Fibroblast of lung (primary cell): ENCODE results near the gene VWF. TPM values are rescaled to one million over a fixed set of nuclear protein-coding genes. Genes with fewer than 3 reads are reported as not detected.

Source experiments
- DNase-seq, 2 donors: peaks; one replicate each; pipeline versions ENCODE4 v3.0.0 to v3.0.0-alpha.2; 2010; ENCODE audit warnings: low read depth in 2 of 2
- H2AFZ ChIP-seq: 2 replicates; pipeline ENCODE4 v1.5.1; 2012; ENCODE audit warnings: low read length, control low read depth, inconsistent platforms
- H3K27ac ChIP-seq: 2 replicates; pipeline ENCODE4 v1.5.1; 2011; ENCODE audit warnings: low read length, control low read depth; ENCODE audit not compliant: insufficient read depth
- H3K27me3 ChIP-seq: 2 replicates; pipeline ENCODE4 v1.5.1; 2011; ENCODE audit warnings: mild to moderate bottlenecking, low read length; ENCODE audit not compliant: control insufficient read depth, insufficient read depth
- H3K36me3 ChIP-seq: 2 replicates; pipeline ENCODE4 v1.5.1; 2011; ENCODE audit warnings: low read length; ENCODE audit not compliant: control insufficient read depth, insufficient read depth
- H3K4me1 ChIP-seq: 2 replicates; pipeline ENCODE4 v1.5.1; 2011; ENCODE audit warnings: low read length; ENCODE audit not compliant: control insufficient read depth, insufficient read depth; ENCODE audit errors: extremely low read depth
- H3K4me2 ChIP-seq: 2 replicates; pipeline ENCODE4 v1.5.1; 2011; ENCODE audit warnings: low read length, control low read depth; ENCODE audit not compliant: insufficient read depth; ENCODE audit errors: extremely low read depth
- H3K4me3 ChIP-seq, 4 experiments: fragments of 200-600 bp in 1 of 4; sonication (generic) in 1 of 4; replicated peaks in 1 of 4; 2 replicates each; pipeline ENCODE4 v1.5.1; 2011 to 2016; ENCODE audit warnings: low read length in 4 of 4, low read depth in 3 of 4, mild to moderate bottlenecking in 3 of 4, control low read depth in 2 of 4, inconsistent platforms in 1 of 4, mixed read lengths in 1 of 4; ENCODE audit not compliant: insufficient read depth in 1 of 4; ENCODE audit errors: control extremely low read depth in 1 of 4
- H3K79me2 ChIP-seq: 2 replicates; pipeline ENCODE4 v1.5.1; 2012; ENCODE audit warnings: mild to moderate bottlenecking, low read length, inconsistent platforms; ENCODE audit not compliant: control insufficient read depth, insufficient read depth
- H3K9ac ChIP-seq: 2 replicates; pipeline ENCODE4 v1.5.1; 2011; ENCODE audit warnings: mild to moderate bottlenecking, low read length, control low read depth; ENCODE audit not compliant: insufficient read depth
- H3K9me3 ChIP-seq: 2 replicates; pipeline ENCODE4 v1.5.1; 2012; ENCODE audit warnings: low read depth, low read length; ENCODE audit not compliant: control insufficient read depth, insufficient read depth
- H4K20me1 ChIP-seq: 2 replicates; pipeline ENCODE4 v1.5.1; 2011; ENCODE audit warnings: low read length; ENCODE audit not compliant: control insufficient read depth, insufficient read depth; ENCODE audit errors: extremely low read depth
- CTCF ChIP-seq, 2 donors: IDR thresholded peaks in 1 of 2; conservative IDR thresholded peaks in 1 of 2; 1 replicate in 1 of 2; 2 replicates in 1 of 2; pipeline ENCODE4 v1.5.1; 2011 to 2012; ENCODE audit warnings: low read length in 2 of 2, control low read depth in 1 of 2, inconsistent platforms in 1 of 2, low read depth in 1 of 2, mild to moderate bottlenecking in 1 of 2
- EZH2 ChIP-seq: IDR thresholded peaks from 2 replicates; pipeline ENCODE4 v1.5.1; 2012; ENCODE audit warnings: low read length, control low read depth, mild to moderate bottlenecking; ENCODE audit errors: missing control alignments
- polyA plus RNA-seq, 2 donors: library from polyadenylated mRNA; depleted of rRNA in 1 of 2; stranded (reverse) in 1 of 2; unstranded in 1 of 2; fragments of >200 nt; gene quantifications; 2 replicates each; pipeline ENCODE4 v1.2.1, GENCODE V29; 2011 to 2012; ENCODE audit warnings: missing spikeins in 1 of 2
- total RNA-seq: library from RNA; depleted of rRNA; stranded (reverse); fragments of >200 nt; gene quantifications from 2 replicates; pipeline ENCODE4 v1.2.1, GENCODE V29; 2014

VWF gene
- total and polyA plus RNA-seq, 2 donors (not counting 1 experiment from before 2014, with no cell fraction given): 0.15 to 1.7 TPM

- no peaks in the 10 kb centered on the region for H3K36me3 ChIP-seq
Measured at GRCh38 chr12:5977556-5977955, 146.9 kb downstream of the VWF start.

GRCh38 chr12:5976711-5977110 is 147.8 kb downstream of the VWF start:
- no peaks in the 10 kb centered on the region for H3K4me1 ChIP-seq
- no peaks in the 10 kb centered on the region for H3K36me3 ChIP-seq
- H3K9me3 ChIP-seq: no peaks in the 10 kb centered on the region
- no peak overlapping the region for H3K27ac ChIP-seq
- no peak for DNase-seq
- no peak overlapping the region for H2AFZ ChIP-seq
- TF ChIP-seq CTCF (conservative IDR thresholded peaks at IDR 0.05 in 1 of 2, IDR thresholded peaks at IDR 0.05 in 1 of 2; ENCODE audit: low read depth in 1 of 2, low read length in 2 of 2) (no peak), EZH2 (no peak)
- no peak overlapping the region for H3K9ac ChIP-seq
- H3K79me2 ChIP-seq: no peaks in the 10 kb centered on the region
- peaks cover 14% of the 10 kb centered on the region for H3K27me3 ChIP-seq
- H3K4me2 ChIP-seq: no peak overlapping the region
- H4K20me1 ChIP-seq: no peaks in the 10 kb centered on the region
- no peak overlapping the region for H3K4me3 ChIP-seq

More at GRCh38 chr12:5977556-5977955, 146.9 kb downstream of the VWF start:
- Histone ChIP-seq H3K9ac (no peak overlapping the region), H3K27me3 (peaks cover 14% of the 10 kb centered on the region), H3K27ac (no peak overlapping the region), H3K79me2 (no peaks in the 10 kb centered on the region), H2AFZ (no peak overlapping the region), H3K4me3 (no peak overlapping the region), H3K9me3 (no peaks in the 10 kb centered on the region), H3K4me1 (no peaks in the 10 kb centered on the region), H4K20me1 (no peaks in the 10 kb centered on the region), H3K4me2 (no peak overlapping the region)
- TF ChIP-seq EZH2 (no peak), CTCF (conservative IDR thresholded peaks at IDR 0.05 in 1 of 2, IDR thresholded peaks at IDR 0.05 in 1 of 2; ENCODE audit: low read depth in 1 of 2, low read length in 2 of 2) (no peak)
- no peak for DNase-seq

- Histone ChIP-seq H3K4me3 (no peak overlapping the region), H3K9ac (no peak overlapping the region), H3K9me3 (no peaks in the 10 kb centered on the region), H3K4me1 (no peaks in the 10 kb centered on the region), H3K27me3 (peaks cover 14% of the 10 kb centered on the region), H3K4me2 (no peak overlapping the region), H2AFZ (no peak overlapping the region), H3K27ac (no peak overlapping the region), H3K36me3 (no peaks in the 10 kb centered on the region), H3K79me2 (no peaks in the 10 kb centered on the region), H4K20me1 (no peaks in the 10 kb centered on the region)
- DNase-seq: no peak
- TF ChIP-seq CTCF (conservative IDR thresholded peaks at IDR 0.05 in 1 of 2, IDR thresholded peaks at IDR 0.05 in 1 of 2; ENCODE audit: low read depth in 1 of 2, low read length in 2 of 2) (no peak), EZH2 (no peak)
Measured at GRCh38 chr12:5976196-5976595, 148.3 kb downstream of the VWF start.
